Stimulated activated CD4-positive, alpha-beta T cell treated with anti-CD3 and anti-CD28 coated beads, Interleukin-4, amount 100 ng/mL, for 1 hour (primary cell): ENCODE measurements around the gene TMEM179.
"Not testable (repeated sequence)": the region's sequence is repeated elsewhere in the genome, so short reads cannot be mapped to it uniquely, and the experiment has no call there.

ENCODE experiments used
- DNase-seq: peaks from one replicate; pipeline ENCODE4 v3.0.0-alpha.2; 2020

Gene TMEM179

GRCh38 chr14:104604458-104605449 is at the start of gene TMEM179:
Gene TMEM179, minus strand, starts transcription at chr14:104604772. Its CDS starts 31 bp downstream, at chr14:104604741.
- DNase-seq, result no peak

DNA sequence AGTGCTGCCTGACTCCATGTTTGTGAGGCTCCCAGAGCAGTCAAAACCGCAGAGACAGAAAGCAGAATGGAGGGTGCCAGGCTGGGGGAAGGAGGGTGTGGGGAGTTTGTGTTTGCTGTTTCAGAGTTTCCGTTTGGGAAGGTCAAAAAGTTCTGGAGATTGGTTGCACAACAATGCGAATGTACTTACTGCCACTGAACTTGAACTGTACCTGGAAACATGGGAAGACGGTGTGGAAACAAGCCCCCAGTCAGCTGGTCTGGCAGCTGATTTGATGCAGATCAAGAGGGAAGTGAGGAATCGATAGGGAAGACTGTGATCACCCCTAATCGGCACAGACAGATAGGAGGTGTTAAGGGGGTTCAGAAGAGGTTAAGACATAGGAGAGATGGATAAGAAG is 49.5 kb upstream of the TMEM179 start:
- DNase-seq, result no peak

GRCh38 chr14:104653130-104653920 is 48.8 kb upstream of the TMEM179 start:
- DNase-seq, result not testable (repeated sequence)

DNA sequence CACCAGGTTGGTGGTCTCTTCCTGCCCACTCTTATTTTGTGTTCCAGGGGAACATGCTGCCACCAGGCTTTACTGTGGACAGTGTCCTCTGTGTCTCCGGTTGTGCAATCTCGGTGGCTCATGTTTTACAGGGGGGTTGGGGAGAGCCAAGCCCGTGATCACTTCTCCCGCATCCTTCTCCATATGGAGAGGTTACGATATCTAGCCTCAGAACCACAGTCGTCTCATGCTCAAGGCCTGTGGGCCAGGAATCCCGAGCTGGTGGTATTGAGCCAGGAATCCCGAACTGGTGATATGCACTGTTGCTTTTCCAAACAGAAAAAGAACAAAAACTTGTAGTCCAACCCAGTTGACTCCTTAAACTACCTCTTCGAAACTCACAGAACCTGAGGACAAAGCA is 47.8 kb upstream of the TMEM179 start:
- DNase-seq, result no peak

- no peak for DNase-seq
Observed at GRCh38 chr14:104651876-104652260, 47.3 kb upstream of the TMEM179 start.

DNA sequence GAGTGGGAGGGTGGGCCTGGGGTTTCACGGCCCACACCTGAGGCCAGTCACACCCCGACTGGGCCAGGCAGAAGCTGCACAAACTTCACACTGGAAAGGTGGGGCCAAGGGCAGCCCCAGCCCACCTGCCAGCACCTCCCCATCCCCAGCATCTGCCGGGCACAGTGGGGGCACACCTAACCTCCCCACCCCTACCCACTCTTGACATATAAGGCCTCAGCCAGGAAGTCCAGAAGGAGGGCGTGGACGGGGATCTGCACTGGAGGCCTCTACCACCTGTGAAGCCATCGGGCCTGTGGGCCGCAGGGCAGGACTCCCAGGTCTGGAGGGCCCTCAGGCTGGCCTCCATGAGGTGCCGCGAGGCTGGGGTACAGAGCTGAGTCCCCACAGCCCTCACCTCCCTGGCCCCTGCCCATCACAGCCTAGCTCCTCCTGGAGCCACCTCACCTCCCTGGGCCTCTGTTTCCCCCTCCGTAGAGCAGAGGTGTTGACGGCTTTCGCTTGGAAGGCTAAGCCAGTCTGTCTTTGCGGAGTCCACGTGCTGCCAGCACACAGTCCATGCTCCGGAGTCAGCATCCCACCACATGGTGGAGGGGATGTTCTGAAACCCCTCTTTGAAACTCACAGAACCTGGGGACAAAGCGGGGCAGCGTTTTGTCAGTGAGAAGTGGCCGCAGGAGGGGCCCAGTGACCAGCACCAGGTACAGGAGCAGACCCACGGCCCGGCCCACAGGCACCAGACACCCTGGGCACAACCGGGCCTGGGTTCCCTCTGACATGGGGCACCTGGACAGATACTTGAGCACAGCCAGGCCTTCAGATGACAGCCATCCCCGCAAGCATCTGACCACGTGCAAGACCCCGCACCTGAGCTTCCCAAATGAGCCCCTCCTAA is 46.7 kb upstream of the TMEM179 start:
- DNase-seq, result no peak

DNA sequence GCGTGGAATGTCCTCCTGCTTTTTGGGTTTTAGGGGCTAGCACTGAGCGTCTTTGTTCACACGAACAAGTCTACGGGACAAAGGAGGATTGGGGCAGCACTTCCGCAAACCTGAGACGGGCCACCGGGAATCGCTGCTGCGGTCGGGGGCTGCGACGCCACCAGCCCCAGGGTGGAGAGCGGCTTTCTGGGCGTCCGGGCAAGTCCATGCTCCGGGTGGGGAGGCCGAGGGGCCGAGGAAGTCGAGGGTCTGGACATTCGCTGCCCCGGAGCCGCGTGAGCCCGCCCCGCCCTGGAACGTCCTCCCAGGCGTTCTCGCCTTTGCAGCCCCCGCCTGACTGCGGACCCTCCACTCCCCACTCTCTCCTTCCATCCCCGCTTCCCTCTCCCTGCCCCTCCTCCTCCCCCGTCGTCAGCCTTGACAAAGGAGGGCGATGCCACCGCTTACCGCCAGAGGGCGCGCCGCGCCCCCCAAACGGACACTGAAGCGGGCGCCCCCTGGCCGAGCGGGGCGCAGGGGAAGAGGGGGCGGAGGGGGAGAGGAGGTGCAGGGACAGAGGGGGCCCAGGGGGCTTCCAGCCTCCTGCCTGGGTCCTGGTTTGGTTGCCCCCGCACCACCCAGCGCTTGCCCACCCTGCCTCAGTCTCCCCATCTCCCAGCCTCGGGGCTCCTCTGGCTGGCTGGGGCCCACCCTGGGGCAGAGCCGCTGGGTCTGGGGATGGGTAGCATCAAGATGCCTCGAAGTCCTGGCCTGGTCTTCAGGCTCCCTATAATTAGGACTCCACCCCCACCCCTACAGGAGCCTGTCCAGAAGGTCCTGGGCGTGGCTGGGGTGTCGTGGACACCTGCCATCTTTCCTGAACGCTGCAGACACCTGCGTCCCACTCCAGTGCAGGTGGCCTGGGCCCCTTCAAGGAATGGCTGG is 45.7 kb upstream of the TMEM179 start:
- DNase-seq, result peak; percentile 69

DNA sequence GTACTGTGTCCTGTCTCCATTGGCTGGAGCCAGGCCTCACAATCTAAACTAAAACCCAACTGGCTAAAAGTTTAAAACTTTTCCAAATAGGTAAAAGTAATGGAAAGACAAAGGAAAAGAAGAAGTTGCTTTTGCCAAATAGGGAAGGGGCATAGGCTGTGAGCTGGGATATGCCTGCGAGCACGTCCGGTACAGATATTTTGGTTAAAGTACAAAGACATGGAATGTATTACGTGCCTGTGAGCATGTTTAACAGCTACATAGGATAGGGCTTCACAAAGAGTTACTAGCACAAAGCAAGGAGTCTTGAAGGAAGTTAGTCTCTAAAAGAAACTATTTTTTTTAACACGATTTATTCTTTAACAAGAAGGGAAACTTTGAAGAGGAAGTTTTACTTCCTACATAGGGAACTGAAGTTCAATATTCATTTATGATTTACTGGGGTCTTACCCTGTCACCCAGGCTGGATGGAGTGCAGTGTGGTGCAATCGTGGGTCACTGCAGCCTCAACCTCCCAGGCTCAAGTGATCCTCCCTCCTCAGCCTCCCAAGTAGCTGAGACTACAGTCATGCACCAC is 43.0 kb upstream of the TMEM179 start:
- DNase-seq, result no peak

DNA sequence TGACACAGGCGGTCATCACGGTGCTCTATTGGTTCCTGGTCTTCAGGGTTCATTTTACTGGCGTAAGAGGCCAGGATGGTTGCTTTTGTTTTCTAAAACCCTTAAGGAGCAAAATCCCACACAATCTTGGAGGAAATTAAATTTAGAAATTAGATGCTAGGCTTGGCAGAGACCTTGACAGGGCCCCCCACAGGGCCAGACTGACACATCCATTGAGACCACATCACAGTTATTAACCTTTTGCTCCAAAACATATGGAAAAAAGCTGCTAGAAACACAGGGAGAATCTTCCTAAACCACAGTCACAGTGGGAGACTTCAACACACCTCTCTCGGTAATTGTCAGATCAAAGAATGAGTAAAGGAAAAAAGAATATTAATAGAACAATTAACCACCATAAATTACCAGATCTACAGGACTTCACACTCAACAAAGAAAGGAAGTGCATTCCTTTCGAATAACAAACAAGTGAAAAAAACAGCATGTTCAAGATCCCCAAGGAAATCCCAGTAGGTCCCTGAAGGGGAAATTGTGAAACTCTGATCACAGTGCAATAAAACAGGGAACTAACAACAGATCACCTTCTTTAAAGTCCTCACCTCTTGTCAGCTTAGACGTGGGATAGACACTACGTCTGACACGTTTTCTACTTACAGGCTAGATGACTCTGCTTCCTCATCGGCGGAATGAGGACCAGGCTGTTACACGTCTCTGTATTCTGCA is 40.2 kb upstream of the TMEM179 start:
- no peak for DNase-seq

DNA sequence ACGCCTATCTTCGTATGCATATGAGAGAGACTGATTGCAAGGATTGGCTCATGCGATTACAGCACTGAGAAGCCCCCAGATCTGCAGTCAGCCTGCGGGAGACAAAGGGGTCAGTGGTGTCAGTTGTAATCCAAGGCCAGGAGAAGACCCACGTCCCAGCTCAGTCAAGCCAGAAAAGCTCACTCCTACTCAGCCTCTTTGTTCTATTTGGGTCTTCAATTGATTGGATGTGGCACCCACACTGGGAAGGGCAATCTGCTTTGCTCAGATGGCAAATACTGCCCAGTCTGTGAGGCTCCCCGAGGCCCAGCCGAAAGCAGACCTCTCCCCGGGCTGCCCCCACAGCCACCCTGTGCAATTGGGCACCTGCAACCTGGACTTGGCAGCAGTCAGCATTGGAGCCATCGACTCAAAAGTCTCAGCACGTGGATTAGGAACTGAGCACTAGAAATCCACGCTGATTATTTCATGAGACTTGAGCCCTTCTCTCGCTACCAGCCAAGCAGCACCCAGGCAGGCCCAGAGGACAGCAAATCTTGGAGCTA is 39.6 kb upstream of the TMEM179 start:
- DNase-seq, result no peak

DNA sequence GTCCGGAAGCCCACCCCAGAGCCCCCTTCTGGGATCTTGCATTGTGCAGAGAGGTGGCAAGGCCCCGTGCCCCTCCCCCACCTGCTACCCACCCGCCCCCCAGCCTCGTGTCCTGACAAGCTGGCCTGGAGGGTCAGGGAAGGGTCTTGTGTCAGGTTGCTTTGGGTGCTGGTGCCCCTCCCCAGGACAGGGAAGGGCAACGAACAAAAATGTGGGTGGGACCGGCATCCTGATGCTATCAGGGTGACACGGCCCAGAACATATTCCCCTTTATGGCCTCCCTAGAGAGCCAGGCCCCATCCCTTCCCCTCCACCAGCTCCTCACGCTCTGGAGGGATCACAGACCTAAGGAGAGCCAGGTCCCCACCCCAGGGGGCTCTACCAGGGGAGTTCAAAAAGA is 38.7 kb upstream of the TMEM179 start:
- DNase-seq, result no peak

DNA sequence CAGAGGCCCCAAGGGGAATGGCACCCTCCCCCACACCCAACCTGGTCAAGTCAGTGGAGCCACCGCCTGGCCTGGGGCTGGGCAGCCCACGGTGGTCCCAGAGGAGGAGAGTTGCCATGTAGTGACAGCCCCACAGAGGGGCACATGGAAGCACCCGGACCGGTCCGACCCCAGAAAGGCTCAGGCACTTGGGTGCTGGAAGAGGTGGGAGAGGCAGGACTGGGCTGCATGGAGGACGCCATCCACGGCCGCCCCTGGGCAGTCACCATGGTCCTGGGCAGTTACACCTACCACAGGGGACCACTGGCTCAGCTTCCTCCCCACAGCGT is 37.9 kb upstream of the TMEM179 start:
- DNase-seq, result no peak

DNA sequence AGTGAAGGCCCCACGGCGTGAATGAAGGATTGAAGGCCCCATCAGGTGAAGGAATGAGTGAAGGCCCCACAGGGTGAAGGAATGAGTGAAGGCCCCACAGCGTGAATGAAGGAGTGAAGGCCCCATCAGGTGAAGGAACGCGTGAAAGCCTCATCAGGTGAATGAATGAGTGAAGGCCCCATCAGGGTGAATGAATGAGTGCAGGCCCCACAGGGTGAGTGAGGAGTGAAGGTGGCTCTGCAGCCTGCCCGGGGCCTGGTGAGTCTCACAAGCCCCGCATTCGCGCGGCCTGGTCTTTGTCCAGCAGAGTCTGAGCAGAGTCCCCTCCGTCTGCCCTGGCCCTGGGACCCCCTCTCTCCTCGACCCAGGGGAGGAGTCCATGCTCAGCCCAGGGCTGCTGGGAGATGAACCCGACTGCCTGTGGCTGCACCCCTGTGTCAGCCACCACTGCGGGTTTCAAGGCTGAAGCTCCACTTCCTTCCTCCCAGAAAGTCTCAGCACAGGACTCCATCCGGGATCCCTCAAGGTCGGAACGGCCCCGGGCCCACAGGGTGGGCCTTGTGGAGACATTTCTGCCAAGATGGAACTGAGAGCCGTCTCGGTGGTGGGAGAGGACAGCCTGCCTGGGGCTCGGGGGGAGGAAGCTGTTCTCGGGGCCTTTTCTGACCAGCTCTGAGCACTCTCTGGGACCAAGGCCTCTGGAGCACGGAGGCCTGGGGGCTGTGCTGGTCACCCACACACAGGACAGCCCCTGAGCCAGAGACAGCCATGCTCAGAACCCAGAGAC is 37.4 kb upstream of the TMEM179 start:
- DNase-seq, result no peak

GRCh38 chr14:104640681-104641080 is 36.1 kb upstream of the TMEM179 start:
- no peak for DNase-seq

- DNase-seq, result peak; percentile 51
Observed at GRCh38 chr14:104639885-104640548, 35.4 kb upstream of the TMEM179 start.

- DNase-seq, result no peak
Observed at GRCh38 chr14:104639471-104639870, 34.9 kb upstream of the TMEM179 start.

- DNase-seq, result no peak
Observed at GRCh38 chr14:104638927-104639450, 34.4 kb upstream of the TMEM179 start.

- DNase-seq, result no peak
Observed at GRCh38 chr14:104638190-104638589, 33.6 kb upstream of the TMEM179 start.

DNA sequence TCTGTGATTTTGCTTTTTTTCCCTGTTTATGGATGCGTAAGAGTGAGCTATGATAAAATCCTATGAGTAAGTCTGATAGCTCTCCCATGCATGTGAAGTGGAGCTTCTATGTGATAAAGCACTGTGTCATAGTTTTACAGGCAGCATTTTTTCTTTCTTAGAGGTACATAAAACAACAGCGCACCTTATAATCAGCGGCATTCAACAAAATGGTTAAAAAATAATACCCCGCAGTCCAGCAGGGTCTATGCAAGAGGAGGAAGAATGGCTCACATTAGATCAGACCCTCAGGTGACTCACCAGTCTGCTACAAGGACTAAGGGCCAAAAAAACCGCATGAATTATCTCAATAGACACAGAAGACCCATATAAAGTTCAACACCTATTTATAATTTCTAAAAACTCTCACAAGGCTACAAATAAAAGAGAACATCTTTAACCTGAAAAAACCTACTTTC is 33.0 kb upstream of the TMEM179 start:
- no peak for DNase-seq
